HG03378 (cell line): ENCODE results near the gene YRDC.

Source experiments
- ATAC-seq: cut with Tn5 transposase; IDR thresholded peaks from one replicate; pipeline ENCODE4 v1.9.1; 2021; ENCODE audit warnings: mild to moderate bottlenecking, moderate library complexity; ENCODE audit not compliant: unreplicated experiment

The YRDC gene

GRCh38 chr1:37807555-37808368, at the start of gene YRDC, which contains the start of gene C1orf122:
YRDC (minus strand) TSS chr1:37808208; CDS start chr1:37808180, 28 bp downstream.
C1orf122 (plus strand) TSS chr1:37807790; CDS start chr1:37808405, 615 bp downstream.
- ATAC-seq, result peak; percentile 53

- no peak for ATAC-seq
These were observed 46.4 kb upstream of the YRDC start for GRCh38 chr1:37854406-37854805.

GRCh38 chr1:37853157-37853556, 45.1 kb upstream of the YRDC start:
- ATAC-seq, result no peak

- no peak for ATAC-seq
These were observed 43.8 kb upstream of the YRDC start for GRCh38 chr1:37851782-37852210.

GRCh38 chr1:37851262-37851661, 43.3 kb upstream of the YRDC start:
- no peak for ATAC-seq

GRCh38 chr1:37850352-37850955, 42.4 kb upstream of the YRDC start:
- ATAC-seq, result no peak

GRCh38 chr1:37849480-37849879, 41.5 kb upstream of the YRDC start:
- no peak for ATAC-seq

- ATAC-seq, result no peak
These were observed 38.8 kb upstream of the YRDC start for GRCh38 chr1:37846647-37847339.

GRCh38 chr1:37845786-37846185, 37.8 kb upstream of the YRDC start:
- no peak for ATAC-seq

- no peak for ATAC-seq
These were observed 37.1 kb upstream of the YRDC start for GRCh38 chr1:37845049-37845646.

- no peak for ATAC-seq
These were observed 36.5 kb upstream of the YRDC start for GRCh38 chr1:37844536-37844935.

- ATAC-seq, result no peak
These were observed 33.6 kb upstream of the YRDC start for GRCh38 chr1:37841652-37842051.

GRCh38 chr1:37840711-37841110, 32.7 kb upstream of the YRDC start:
- no peak for ATAC-seq

GRCh38 chr1:37839676-37840075, 31.7 kb upstream of the YRDC start:
- no peak for ATAC-seq

- no peak for ATAC-seq
These were observed 28.8 kb upstream of the YRDC start for GRCh38 chr1:37836788-37837187.

- ATAC-seq, result no peak
These were observed 23.8 kb upstream of the YRDC start for GRCh38 chr1:37831809-37832208.

- no peak for ATAC-seq
These were observed 23.1 kb upstream of the YRDC start for GRCh38 chr1:37831109-37831508.

GRCh38 chr1:37828410-37829074, 20.5 kb upstream of the YRDC start:
- ATAC-seq, result no peak

GRCh38 chr1:37825506-37825905, 17.5 kb upstream of the YRDC start:
- no peak for ATAC-seq

GRCh38 chr1:37824001-37824400, 16.0 kb upstream of the YRDC start:
- ATAC-seq, result no peak
